HFF-Myc (cell line): ENCODE data around the gene MRPL34.
A peak's percentile ranks its signal among the peaks of the same experiment; 100 is the strongest.
"Not testable (repeated sequence)": the region's sequence is repeated elsewhere in the genome, so short reads cannot be mapped to it uniquely, and the experiment has no call there.

Source experiments
- DNase-seq: peaks from one replicate; pipeline ENCODE4 v3.0.0-alpha.2; 2011; ENCODE audit warnings: low read depth; ENCODE audit errors: extremely low read depth
- H3K4me3 ChIP-seq: replicated peaks from 2 replicates; pipeline ENCODE4 v1.5.1; 2011; ENCODE audit warnings: low read depth, mild to moderate bottlenecking, control low read depth, low read length
- TF ChIP-seq, protein P1 (sequence below): IDR thresholded peaks from 2 replicates; pipeline ENCODE4 v1.5.1; 2012; ENCODE audit warnings: mild to moderate bottlenecking, low read depth, low read length, control low read depth; ENCODE audit errors: missing control alignments

The MRPL34 gene

DNA sequence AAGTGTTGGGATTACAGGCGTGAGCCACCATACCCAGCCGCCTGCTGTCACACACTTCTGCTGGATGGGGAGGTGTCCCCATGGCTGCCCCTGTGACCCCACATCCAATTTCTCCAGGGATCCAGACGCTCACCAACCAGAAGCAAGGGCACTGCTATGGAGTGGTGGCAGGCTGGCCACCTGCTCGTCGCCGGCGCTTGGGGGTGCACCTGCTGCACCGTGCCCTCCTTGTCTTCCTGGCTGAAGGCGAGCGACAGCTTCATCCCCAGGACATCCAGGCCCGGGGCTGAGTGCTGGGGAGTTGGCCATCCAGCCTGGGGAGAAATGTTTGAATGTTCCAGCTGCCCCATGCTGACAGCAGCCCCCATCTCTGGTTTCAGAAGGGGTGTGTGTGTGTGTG, 19.4 kb upstream of the MRPL34 start:
- no peak overlapping the region for H3K4me3 ChIP-seq
- DNase-seq = no peak
- TF ChIP-seq, protein P1, sequence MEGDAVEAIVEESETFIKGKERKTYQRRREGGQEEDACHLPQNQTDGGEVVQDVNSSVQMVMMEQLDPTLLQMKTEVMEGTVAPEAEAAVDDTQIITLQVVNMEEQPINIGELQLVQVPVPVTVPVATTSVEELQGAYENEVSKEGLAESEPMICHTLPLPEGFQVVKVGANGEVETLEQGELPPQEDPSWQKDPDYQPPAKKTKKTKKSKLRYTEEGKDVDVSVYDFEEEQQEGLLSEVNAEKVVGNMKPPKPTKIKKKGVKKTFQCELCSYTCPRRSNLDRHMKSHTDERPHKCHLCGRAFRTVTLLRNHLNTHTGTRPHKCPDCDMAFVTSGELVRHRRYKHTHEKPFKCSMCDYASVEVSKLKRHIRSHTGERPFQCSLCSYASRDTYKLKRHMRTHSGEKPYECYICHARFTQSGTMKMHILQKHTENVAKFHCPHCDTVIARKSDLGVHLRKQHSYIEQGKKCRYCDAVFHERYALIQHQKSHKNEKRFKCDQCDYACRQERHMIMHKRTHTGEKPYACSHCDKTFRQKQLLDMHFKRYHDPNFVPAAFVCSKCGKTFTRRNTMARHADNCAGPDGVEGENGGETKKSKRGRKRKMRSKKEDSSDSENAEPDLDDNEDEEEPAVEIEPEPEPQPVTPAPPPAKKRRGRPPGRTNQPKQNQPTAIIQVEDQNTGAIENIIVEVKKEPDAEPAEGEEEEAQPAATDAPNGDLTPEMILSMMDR = no peak

DNA sequence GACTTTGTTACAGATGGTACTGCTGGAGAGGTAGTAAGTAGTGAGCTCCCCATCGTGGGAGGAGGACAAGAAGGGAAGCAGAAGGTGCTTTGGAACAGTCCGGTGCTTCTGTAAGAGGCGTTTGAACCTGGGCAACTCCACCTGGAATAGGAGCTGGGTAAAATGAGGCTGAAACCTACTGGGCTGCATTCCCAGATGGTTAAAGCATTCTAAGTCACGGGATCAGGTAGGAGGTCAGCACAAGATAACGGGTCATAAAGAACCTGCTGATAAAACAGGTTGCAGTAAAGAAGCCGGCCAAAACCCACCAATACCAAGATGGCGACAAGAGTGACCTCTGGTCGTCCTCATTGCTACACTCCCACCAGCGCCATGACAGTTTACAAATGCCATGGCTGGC, 18.9 kb upstream of the MRPL34 start:
- no peak overlapping the region for H3K4me3 ChIP-seq
- TF ChIP-seq, protein P1 = no peak
- DNase-seq = no peak

DNA sequence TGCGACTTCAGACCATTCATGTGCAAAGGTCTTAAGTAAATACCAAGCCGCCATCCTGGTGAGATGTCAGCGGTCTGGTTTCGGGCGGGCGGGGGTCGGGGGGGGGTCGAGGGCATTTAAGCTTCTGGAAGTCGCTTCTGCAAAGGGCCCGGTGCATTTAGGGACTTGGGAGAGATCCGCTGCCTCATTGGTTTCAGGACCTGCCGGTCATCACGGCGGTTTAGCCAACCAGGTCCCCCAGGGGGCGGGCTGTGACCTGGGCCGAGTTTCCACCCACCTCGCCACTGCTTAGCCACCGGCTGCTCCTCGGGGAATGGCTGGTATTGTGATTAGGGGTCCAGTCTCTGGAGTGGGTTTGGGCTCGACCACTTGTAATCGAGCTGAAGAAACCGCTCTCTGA, 16.2 kb upstream of the MRPL34 start:
- TF ChIP-seq, protein P1 = no peak
- DNase-seq = peak; percentile 57
- H3K4me3 ChIP-seq = no peak overlapping the region

DNA sequence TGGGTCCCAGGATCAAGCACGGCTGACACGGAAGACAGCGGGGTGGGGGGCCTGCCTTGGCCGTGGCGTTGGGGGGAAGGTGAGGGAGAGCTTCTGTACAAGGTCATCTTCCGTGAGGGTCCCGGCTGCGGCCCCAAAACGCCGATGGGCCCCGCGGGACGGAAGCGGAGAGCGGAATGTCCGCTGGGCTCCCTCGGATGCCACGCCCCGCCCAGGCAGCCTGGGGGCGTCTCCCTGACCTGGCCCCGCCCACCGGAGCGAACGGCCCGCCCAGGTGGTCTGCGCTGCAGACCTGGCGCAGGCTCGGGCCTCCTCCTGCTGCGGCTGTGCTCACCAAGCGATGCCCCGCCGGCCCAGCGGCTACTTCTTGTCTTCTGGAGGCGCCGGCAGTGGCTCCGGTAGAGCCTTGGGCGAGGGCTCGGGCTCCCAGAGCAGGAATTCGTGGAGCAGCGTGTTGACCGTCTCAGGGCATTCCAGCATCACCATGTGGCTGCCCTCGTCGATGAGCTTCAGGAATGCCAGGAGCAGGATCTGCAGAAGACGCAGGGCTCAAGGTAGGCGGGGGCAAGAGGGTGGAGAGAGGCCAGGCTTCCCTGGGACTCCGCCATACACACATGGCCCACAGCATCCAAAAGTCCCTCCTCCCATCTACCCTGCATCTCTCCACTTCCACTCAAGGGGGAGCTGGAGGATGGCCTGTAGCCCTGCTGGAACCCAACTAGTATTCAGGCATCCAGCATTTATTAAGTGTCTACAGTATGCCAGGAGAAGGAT, 13.2 kb upstream of the MRPL34 start:
- peak; percentile 92 for DNase-seq
- peak overlapping the region; percentile 61 for H3K4me3 ChIP-seq
- TF ChIP-seq, protein P1 = peak; percentile 65

DNA sequence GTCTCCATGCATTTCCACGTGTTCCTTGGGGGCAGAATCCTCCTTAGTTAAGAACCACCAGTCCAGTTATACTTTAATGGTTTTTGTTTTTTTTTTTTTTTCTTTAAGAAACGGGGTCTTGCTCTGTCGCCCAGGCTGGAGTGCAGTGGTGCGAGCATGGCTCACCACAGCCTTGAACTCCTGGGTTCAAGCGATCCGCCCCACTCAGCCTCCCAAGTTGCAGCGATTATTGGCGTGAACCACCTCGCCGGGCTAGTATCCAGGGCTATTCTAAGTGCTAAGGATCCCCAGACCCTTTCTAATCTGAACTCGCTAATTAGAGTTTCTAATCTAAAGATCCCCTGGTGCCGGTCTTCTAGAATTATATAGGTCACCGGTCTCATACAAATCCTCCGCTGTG, 12.1 kb upstream of the MRPL34 start:
- TF ChIP-seq, protein P1 = no peak
- peak overlapping the region; percentile 61 for H3K4me3 ChIP-seq
- no peak for DNase-seq

DNA sequence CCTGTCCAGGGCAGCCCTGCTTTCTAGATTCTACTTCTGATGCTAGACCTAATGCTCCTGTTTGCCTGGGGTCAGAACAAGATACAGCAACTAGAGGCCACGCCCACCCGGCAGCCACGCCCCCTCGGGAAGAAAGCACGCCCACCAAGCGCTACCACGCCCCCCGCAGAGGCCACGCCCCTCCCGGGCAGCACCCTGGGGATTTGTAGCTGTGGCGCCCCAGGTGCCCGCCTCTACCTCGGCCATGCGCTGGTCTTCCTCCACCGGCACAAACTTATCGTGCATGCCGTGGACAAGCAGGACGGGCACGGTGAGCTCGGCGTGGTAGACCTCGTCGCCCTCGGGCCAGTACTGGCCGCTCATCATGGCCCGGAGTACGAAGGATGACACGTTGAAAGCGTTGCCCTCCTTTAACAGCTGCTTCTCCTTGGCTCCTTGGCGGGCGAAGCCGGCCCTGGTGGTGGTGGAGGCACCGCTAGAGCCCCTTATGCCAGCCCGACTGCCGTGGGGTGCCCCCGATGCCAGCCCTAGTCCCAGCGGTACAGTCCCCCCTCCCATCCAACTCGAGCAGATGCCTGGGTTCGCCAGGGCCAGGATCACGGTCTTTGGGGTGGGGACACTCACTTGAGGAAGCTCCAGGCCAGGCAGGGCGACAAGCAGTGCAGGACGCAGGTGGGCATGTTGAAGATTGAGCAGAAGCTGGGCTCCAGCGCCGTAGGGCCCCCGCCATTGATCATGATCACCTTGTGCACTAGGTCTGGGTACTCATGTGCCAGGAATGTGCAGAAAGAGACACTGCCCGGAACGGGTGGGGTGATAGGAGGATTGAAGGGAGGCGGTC, 11.4 kb upstream of the MRPL34 start:
- DNase-seq = no peak
- H3K4me3 ChIP-seq = peak overlapping the region; percentile 61; the same call in 1 of the 2 replicates
- TF ChIP-seq, protein P1 = no peak

DNA sequence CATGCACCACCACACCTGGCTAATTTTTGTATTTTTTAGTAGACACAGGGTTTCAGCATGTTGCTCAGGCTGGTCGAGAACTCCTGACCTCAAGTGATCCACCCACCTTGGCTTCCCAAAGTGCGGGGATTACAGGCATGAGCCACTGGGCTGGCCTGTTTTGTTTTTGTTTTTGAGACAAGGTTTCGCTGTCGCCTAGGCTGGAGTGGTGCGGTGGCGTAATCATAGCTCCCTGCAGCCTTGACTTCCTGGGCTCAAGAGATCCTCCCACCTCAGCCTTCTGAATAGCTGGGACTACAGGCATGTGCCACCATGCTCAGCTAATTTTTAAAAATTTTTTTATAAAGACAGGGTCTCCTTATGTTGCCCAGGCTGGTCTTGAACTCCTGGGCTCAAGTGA, 10.1 kb upstream of the MRPL34 start:
- not testable (repeated sequence) for DNase-seq, H3K4me3 ChIP-seq
